T-helper 2 cell treated with Interferon-gamma antibody and Interleukin-4, amounts not matched to agents 5 μg/mL and 100 μg/mL, for 36 hours (primary cell): ENCODE data around the gene WSB1.

ENCODE experiments used
- DNase-seq: peaks from one replicate; pipeline ENCODE4 v3.0.0; 2021; ENCODE audit warnings: low spot score
- H3K27ac Mint-ChIP-seq: one replicate; pipeline ENCODE4 v1.8.0; 2021; ENCODE audit warnings: mild to moderate bottlenecking, mixed read lengths
- H3K27me3 Mint-ChIP-seq: one replicate; pipeline ENCODE4 v1.8.0; 2021; ENCODE audit warnings: low read depth, mixed read lengths
- H3K36me3 Mint-ChIP-seq: one replicate; pipeline ENCODE4 v1.8.0; 2021; ENCODE audit warnings: low read depth, mixed read lengths
- H3K4me1 Mint-ChIP-seq: one replicate; pipeline ENCODE4 v1.8.0; 2021; ENCODE audit warnings: low read depth, mixed read lengths
- H3K4me3 Mint-ChIP-seq: one replicate; pipeline ENCODE4 v1.8.0; 2022; ENCODE audit warnings: mild to moderate bottlenecking, moderate library complexity, mixed read lengths
- H3K9me3 Mint-ChIP-seq: one replicate; pipeline ENCODE4 v1.8.0; 2021; ENCODE audit warnings: mixed read lengths

WSB1 gene

GRCh38 chr17:27315322-27315721, 21.4 kb downstream of the WSB1 start:
- Mint-ChIP-seq H3K27me3 (no peaks in the 10 kb centered on the region), H3K4me1 (no peaks in the 10 kb centered on the region), H3K27ac (no peak overlapping the region), H3K4me3 (no peak overlapping the region), H3K9me3 (no peaks in the 10 kb centered on the region), H3K36me3 (peaks cover 56% of the 10 kb centered on the region)
- DNase-seq, result no peak

DNA sequence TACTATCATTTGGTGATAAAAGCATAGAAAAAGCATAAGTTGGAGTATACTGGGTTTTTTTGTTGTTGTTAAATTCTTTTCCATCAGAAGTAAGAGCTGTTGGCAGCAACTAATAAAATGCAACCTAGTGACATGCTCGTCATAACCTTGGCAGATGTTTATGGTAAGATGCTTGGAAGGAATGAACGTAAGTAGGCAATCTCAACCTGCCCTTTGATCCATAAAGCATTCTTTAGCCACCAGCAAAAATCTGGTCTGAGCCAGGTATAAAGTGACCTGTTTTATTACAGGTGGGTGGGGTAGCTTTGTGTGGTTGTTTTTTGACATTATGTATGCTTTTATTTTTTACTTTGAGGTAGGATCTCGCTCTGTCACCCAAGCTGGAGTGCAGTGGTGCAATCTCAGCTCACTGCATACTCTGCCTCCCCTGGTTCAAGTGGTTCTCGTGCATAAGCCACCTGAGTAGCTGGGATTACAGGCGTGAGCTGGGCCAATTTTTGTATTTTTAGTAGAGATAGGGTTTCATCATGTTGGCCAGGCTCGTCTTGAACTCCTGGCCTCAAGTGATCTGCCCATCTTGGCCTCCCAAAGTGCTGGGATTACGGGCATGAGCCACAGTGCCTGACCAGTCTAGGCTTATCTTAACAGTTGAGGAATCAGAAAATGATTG, 22.0 kb downstream of the WSB1 start:
- no peaks in the 10 kb centered on the region for H3K9me3 Mint-ChIP-seq
- H3K36me3 Mint-ChIP-seq, result peaks cover 50% of the 10 kb centered on the region
- DNase-seq, result no peak
- H3K27me3 Mint-ChIP-seq, result no peaks in the 10 kb centered on the region
- no peaks in the 10 kb centered on the region for H3K4me1 Mint-ChIP-seq
- H3K4me3 Mint-ChIP-seq, result no peak overlapping the region
- H3K27ac Mint-ChIP-seq, result no peak overlapping the region

GRCh38 chr17:27318228-27318627, 24.3 kb downstream of the WSB1 start:
- DNase-seq, result no peak
- H3K4me3 Mint-ChIP-seq, result no peak overlapping the region
- H3K27me3 Mint-ChIP-seq, result no peaks in the 10 kb centered on the region
- H3K4me1 Mint-ChIP-seq, result no peaks in the 10 kb centered on the region
- H3K27ac Mint-ChIP-seq, result no peak overlapping the region
- H3K9me3 Mint-ChIP-seq, result no peaks in the 10 kb centered on the region
- H3K36me3 Mint-ChIP-seq, result peaks cover 32% of the 10 kb centered on the region

DNA sequence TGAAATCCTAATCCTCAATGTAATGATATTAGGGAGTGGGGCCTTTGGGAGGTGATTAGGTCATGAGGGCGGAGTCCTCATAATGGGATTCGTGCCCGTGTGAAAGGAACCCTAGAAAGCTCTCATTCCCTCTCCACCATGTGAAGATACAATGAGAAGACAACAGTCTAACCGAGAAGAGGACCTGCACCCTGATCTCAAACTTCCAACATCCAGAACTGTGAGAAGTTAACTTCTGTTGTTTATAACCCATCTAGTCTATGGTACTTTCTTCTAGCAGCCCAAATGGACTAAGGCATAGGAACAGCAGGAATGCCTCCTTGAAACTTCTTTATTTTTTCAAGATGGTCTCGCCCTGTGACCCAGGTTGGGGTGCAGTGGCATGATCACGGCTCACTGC, 24.7 kb downstream of the WSB1 start:
- Mint-ChIP-seq H3K9me3 (no peaks in the 10 kb centered on the region), H3K27ac (no peak overlapping the region)

DNA sequence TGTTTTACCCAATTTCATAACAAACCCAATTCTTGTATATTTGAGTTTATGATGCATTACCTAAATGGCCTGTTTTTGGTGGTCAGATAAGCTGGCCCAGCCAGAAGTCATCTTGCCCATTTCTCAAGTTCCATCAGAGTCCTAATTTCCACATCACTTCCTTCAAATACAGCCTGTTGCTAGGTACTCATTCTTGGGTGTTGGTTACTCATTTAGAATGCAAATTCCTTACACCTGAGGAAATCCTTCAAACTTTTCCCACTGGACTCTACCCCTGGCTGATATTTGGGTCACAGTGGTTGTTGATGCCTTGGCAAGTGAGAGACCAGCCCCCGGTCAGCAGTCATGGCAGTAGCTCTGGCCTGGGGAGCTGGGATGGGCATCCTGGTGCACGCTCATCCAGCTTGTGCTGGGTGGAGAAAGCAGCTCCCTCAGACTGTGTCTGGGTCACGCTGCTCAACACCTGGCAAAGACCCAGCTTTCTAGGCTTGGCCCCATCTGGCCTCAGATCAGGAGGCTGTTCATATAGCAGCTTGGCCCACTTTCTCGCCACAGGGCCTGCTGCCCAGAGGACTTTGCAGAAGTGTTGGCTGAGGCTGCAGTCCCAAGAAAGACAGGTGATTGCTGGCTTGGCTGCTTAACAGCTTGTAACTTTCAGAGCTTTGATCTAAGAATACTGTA, 25.8 kb downstream of the WSB1 start:
- Mint-ChIP-seq H3K9me3 (no peaks in the 10 kb centered on the region), H3K4me1 (no peaks in the 10 kb centered on the region), H3K36me3 (peaks cover 26% of the 10 kb centered on the region), H3K27me3 (no peaks in the 10 kb centered on the region), H3K4me3 (no peak overlapping the region), H3K27ac (no peak overlapping the region)
- no peak for DNase-seq

More for the DNA sequence above, 24.7 kb downstream of the WSB1 start:
- Mint-ChIP-seq H3K36me3 (peaks cover 29% of the 10 kb centered on the region), H3K27me3 (no peaks in the 10 kb centered on the region), H3K4me1 (no peaks in the 10 kb centered on the region), H3K4me3 (no peak overlapping the region)
- DNase-seq, result no peak

- H3K9me3 Mint-ChIP-seq, result no peaks in the 10 kb centered on the region
- no peaks in the 10 kb centered on the region for H3K27me3 Mint-ChIP-seq
- H3K4me1 Mint-ChIP-seq, result no peaks in the 10 kb centered on the region
- peaks cover 21% of the 10 kb centered on the region for H3K36me3 Mint-ChIP-seq
- H3K4me3 Mint-ChIP-seq, result no peak overlapping the region
- no peak overlapping the region for H3K27ac Mint-ChIP-seq
- DNase-seq, result no peak
Measured at GRCh38 chr17:27320222-27320560, 26.3 kb downstream of the WSB1 start.

DNA sequence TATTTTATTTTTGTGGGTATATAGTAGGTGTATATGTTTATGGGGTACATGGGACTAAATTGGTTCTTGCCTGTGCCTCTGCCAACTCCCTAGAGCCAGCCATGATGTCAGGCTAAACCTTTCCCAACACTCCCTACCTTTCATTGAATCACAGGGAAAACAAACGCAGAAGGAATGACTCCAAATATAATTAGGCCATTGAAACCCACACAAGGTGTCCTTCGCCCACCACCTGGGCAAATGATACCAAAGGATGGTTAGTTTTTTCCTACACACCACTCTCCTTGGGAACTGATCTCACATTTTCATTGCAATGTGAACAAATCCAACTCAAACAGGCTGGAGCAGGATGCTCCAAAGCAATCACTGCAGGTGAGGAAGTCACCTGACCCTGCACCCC, 27.5 kb downstream of the WSB1 start:
- Mint-ChIP-seq H3K27ac (no peak overlapping the region), H3K27me3 (no peaks in the 10 kb centered on the region)

DNA sequence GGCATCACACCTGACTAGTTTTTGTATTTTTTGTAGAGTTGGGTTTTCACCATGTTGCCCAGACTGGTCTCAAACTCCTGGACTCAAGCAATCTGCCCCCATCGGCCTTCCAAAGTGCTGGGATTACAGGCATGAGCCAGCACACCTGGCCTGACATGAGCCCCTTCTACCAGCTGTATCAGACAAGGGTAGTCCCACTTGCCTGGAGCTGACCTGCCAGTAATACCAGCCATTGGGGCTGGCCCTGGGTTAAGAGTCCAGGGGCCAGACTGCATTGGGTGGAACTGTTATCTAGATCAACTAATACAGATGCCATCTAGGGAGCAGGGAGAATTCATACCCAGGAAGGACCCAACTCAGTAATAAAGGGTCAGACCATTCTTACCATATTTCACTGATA, 28.1 kb downstream of the WSB1 start:
- Mint-ChIP-seq H3K9me3 (no peaks in the 10 kb centered on the region), H3K27ac (no peak overlapping the region)
- no peak for DNase-seq

More for the DNA sequence above, 27.5 kb downstream of the WSB1 start:
- Mint-ChIP-seq H3K4me3 (no peak overlapping the region), H3K9me3 (no peaks in the 10 kb centered on the region), H3K36me3 (peaks cover 14% of the 10 kb centered on the region), H3K4me1 (no peaks in the 10 kb centered on the region)
- DNase-seq, result no peak

DNA sequence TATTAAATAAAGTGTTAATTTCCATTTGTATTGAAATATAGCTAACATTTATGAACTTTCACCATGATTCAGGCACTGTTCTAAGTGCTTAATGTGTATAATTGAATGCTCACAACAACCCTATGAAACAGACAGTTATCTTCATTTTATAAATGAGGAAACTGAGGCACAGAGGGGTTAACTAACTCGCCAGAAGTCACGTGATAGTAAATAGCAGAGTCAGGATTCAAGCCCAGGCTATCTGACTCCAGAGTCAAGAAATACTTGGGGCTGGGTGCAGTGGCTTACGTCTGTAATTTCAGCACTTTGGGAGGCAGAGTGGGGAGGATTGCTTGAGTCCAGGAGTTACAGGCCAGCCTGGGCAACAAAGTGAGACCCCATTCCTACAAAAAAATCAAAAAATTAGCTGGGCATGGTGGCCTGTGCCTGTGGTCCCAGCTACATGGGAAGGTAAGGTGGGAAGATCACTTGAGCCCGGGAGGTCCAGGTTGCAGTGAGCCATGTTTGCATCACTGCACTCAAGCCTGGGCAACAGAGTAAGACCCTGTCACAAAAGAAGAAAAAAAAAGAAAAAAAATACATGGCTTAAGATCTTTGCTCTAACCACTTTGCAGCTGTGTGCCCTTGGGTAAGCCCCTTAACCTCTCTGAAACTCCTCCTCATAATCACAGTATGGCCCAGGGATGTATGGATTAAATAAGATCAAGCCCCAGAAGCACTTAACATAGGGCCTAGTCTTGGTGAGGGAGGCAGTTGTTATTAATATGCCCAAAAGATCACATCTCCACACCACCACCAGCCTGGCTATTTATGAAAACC, 29.0 kb downstream of the WSB1 start:
- Mint-ChIP-seq H3K36me3 (peaks cover 8% of the 10 kb centered on the region), H3K4me3 (no peak overlapping the region), H3K27ac (no peak overlapping the region), H3K27me3 (no peaks in the 10 kb centered on the region), H3K4me1 (no peaks in the 10 kb centered on the region), H3K9me3 (no peaks in the 10 kb centered on the region)
- DNase-seq, result no peak

More for the DNA sequence above, 28.1 kb downstream of the WSB1 start:
- Mint-ChIP-seq H3K27me3 (no peaks in the 10 kb centered on the region), H3K4me3 (no peak overlapping the region), H3K36me3 (peaks cover 8% of the 10 kb centered on the region), H3K4me1 (no peaks in the 10 kb centered on the region)

- H3K4me3 Mint-ChIP-seq, result no peak overlapping the region
- no peaks in the 10 kb centered on the region for H3K9me3 Mint-ChIP-seq
- no peaks in the 10 kb centered on the region for H3K27me3 Mint-ChIP-seq
- peaks cover 3% of the 10 kb centered on the region for H3K36me3 Mint-ChIP-seq
- H3K4me1 Mint-ChIP-seq, result no peaks in the 10 kb centered on the region
- H3K27ac Mint-ChIP-seq, result no peak overlapping the region
- DNase-seq, result no peak
Measured at GRCh38 chr17:27323538-27324215, 29.8 kb downstream of the WSB1 start.

DNA sequence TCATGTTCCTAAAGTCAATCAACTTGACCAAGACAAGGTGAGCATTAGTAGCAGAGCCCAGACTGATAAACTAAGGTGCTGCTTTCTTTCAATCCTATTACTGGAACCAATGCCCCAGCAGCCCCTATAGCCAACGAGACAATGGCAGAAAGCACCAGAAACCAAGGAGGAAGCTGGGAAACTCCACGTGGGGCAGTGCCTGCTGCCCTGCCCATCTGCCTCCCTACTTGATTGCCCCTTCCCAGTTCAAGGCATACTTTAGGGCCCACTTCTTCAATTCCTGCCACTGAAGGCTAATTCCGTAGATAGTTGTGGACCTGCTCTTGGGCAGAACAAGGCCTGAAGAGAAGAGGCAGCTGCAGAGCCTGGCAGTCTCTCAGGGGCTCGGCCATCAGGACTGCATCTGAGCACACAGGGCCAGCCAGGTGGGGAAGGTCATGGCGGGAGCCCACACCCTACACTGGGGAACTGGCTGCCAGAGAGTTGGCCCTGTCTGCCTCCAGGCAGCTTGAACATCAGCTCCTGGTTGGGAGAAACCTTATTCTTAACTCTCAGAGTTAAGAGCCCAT, 30.9 kb downstream of the WSB1 start:
- Mint-ChIP-seq H3K4me3 (no peak overlapping the region), H3K36me3 (no peaks in the 10 kb centered on the region), H3K4me1 (no peaks in the 10 kb centered on the region), H3K27me3 (no peaks in the 10 kb centered on the region), H3K27ac (no peak overlapping the region), H3K9me3 (no peaks in the 10 kb centered on the region)
- DNase-seq, result no peak

DNA sequence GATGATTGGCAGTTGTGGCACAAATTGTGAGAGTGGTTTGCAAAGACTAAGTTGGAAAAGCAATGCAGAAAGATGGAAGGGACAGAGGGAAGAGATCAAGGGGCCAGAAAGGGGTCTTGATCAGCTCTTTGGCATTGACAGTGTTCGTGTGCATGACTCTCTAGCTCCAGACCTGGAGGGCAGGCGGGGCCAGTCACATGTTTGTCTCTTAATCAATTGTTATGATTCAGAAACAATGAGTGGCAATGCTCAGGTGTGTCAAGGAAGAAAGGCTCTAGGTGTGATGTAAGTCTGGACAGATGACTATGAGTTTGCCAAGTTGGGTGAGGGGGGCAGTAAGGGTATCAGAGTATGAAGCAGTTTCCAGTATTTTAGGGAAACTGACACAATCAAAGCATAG, 32.1 kb downstream of the WSB1 start:
- Mint-ChIP-seq H3K9me3 (no peaks in the 10 kb centered on the region), H3K36me3 (no peaks in the 10 kb centered on the region), H3K4me1 (no peaks in the 10 kb centered on the region), H3K27ac (no peak overlapping the region), H3K27me3 (no peaks in the 10 kb centered on the region), H3K4me3 (no peak overlapping the region)
- DNase-seq, result no peak

- Mint-ChIP-seq H3K27ac (no peak overlapping the region), H3K9me3 (no peaks in the 10 kb centered on the region), H3K36me3 (no peaks in the 10 kb centered on the region), H3K4me3 (no peak overlapping the region), H3K27me3 (no peaks in the 10 kb centered on the region), H3K4me1 (peaks cover 2% of the 10 kb centered on the region)
- DNase-seq, result no peak
Measured at GRCh38 chr17:27326585-27326984, 32.7 kb downstream of the WSB1 start.

DNA sequence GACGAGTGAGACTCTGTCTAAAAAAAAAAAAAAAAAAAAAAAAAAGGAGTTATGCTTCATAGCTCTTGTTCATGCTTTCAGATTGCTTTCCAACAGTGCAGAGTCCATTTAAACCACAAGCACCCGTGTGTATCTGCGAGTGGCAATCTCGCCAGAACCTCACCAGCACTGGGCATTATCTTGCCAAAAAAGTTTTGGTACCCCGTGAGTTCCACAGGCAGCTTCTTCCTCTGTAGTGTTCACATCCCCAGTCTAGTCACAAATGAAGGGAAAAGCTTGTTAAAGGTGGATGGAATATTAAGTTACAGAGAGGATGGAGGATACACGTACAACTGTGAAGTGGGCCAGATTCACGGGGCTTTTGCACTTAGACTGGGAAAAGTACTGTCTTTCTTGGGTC, 33.5 kb downstream of the WSB1 start:
- H3K36me3 Mint-ChIP-seq, result no peaks in the 10 kb centered on the region
- peaks cover 6% of the 10 kb centered on the region for H3K4me1 Mint-ChIP-seq
- no peak for DNase-seq
- no peak overlapping the region for H3K4me3 Mint-ChIP-seq
- H3K27ac Mint-ChIP-seq, result no peak overlapping the region
- H3K9me3 Mint-ChIP-seq, result no peaks in the 10 kb centered on the region
- H3K27me3 Mint-ChIP-seq, result no peaks in the 10 kb centered on the region
